GM12891 (cell line): ENCODE data around the gene CSMD2.

Experiments used
- DNase-seq: peaks from one replicate; pipeline ENCODE4 v3.0.0; 2011; ENCODE audit warnings: low spot score; ENCODE audit not compliant: insufficient read length
- FAIRE-seq: peaks from 2 replicates; lab custom pipeline; 2011; peaks lifted over from hg19 to GRCh38; lab: Jason Lieb, UNC
- PAX5 ChIP-seq: IDR thresholded peaks from 2 replicates; pipeline ENCODE4 v1.6.1; 2011; ENCODE audit warnings: low read length, moderate library complexity, mild to moderate bottlenecking; ENCODE audit not compliant: insufficient read depth, severe bottlenecking
- POLR2A ChIP-seq: IDR thresholded peaks from 2 replicates; pipeline ENCODE4 v1.6.1; 2011; ENCODE audit warnings: low read depth, low read length, control low read depth
- POLR2AphosphoS5 ChIP-seq: IDR thresholded peaks from 2 replicates; pipeline ENCODE4 v1.6.1; 2011; ENCODE audit warnings: low read depth, low read length, control low read depth
- POU2F2 ChIP-seq: IDR thresholded peaks from 2 replicates; pipeline ENCODE4 v1.6.1; 2011; ENCODE audit warnings: low read depth, mild to moderate bottlenecking, control low read depth, low read length, moderate library complexity
- SPI1 ChIP-seq: IDR thresholded peaks from 2 replicates; pipeline ENCODE4 v1.6.1; 2011; ENCODE audit warnings: low read depth, low read length, control low read depth
- TAF1 ChIP-seq: IDR thresholded peaks from 2 replicates; pipeline ENCODE4 v1.6.1; 2011; ENCODE audit warnings: low read depth, low read length, control low read depth

Gene CSMD2

DNA sequence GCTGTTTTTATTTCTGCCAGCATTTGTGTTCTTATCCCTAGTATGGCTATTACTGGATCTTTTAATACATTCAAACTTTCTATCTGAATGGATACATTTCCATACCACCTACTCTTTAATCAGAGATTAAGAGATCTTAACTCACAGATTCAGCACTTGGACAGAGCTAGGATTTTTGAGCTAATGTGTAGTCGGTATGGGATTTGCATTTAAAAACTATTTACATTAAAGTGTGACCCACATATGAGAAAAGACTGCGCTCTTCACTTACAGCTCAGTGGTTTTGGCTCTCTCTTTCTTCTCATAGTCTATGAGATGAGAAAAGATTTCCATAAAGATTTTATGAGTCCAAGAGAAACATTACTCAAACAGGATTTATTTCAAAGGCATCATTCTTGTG, 284.7 kb downstream of the CSMD2 start:
- no peak for DNase-seq
- no peak for TF ChIP-seq POLR2A
- no peak for FAIRE-seq

GRCh38 chr1:33878392-33878791, 286.6 kb downstream of the CSMD2 start:
- no peak for TF ChIP-seq POLR2A
- TF ChIP-seq SPI1: no peak
- TF ChIP-seq POU2F2: no peak
- no peak for TF ChIP-seq TAF1
- no peak for TF ChIP-seq PAX5
- TF ChIP-seq POLR2AphosphoS5: no peak
- DNase-seq: no peak
- no peak for FAIRE-seq

- DNase-seq (no peak), FAIRE-seq (no peak)
- TF ChIP-seq SPI1 (no peak), POLR2A (no peak), POU2F2 (no peak), POLR2AphosphoS5 (no peak), PAX5 (no peak), TAF1 (no peak)
These were observed 287.9 kb downstream of the CSMD2 start for GRCh38 chr1:33876970-33877650.

DNA sequence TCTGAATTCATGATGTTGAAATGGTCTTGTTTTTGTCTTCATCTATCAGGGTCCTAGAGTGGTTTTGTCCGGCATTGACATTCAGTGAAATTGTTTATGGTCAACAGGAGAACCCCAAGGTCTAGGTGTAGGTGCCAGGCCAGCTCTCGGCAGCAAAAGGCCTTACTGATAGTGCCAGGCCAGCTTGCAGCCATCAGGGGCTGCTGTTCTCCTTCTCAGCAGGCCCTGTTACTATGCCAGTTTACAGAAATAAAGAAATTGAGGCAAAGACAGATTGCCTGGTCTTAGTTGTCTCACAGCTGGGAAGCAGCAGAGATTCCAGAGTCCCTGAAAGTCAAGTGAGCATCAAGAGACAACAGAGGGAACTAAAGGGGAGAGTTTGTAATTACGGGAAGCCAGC, 289.2 kb downstream of the CSMD2 start:
- DNase-seq: no peak
- no peak for FAIRE-seq
- TF ChIP-seq PAX5: no peak
- TF ChIP-seq TAF1: no peak
- no peak for TF ChIP-seq POU2F2
- no peak for TF ChIP-seq POLR2AphosphoS5
- no peak for TF ChIP-seq SPI1
- no peak for TF ChIP-seq POLR2A

GRCh38 chr1:33874636-33875035, 290.4 kb downstream of the CSMD2 start:
- FAIRE-seq: no peak
- no peak for DNase-seq
- TF ChIP-seq POU2F2 (no peak), POLR2AphosphoS5 (no peak), PAX5 (no peak), SPI1 (no peak)

DNA sequence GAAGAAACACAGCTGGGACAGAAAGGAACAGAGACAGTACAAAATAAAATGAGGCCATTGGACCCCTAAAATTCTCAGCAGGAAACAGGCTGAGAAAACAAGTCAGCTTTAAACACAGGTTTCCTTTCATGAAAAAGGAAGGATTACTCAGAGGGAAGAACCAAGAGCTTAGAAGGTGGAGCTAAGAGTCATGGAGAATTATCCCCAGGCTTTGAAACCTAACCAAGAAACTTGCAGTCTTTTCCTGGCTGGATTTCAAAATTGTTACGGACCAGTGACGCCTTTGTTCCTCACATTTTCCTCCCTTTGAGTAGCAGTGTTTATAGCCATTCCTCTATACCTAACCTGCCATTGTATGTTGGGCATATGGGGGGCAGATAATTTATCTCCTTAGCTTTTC, 292.3 kb downstream of the CSMD2 start:
- TF ChIP-seq POLR2AphosphoS5: no peak
- no peak for TF ChIP-seq SPI1
- no peak for TF ChIP-seq POU2F2
- TF ChIP-seq TAF1: no peak
- TF ChIP-seq PAX5: no peak
- no peak for TF ChIP-seq POLR2A
- DNase-seq: no peak
- FAIRE-seq: no peak

DNA sequence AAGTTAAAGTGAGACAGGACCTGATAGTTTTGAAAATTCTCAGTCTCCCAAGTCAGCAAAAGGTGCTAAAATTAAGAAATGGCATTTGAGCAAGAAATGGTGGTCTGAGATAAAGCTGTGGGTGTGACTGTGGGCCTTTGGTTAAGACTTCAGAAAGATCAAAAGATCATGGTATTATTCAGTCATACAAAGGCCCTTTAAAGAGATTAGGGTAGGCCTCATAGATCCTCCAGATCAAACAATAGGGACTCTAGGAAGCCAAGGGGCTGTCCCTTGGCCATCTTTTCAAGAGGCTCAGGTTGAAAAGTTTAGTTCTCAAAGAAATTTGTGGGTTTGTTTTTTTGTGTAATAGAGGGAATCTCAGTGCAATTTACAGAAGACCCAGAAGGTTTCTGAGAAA, 292.8 kb downstream of the CSMD2 start:
- no peak for TF ChIP-seq POLR2AphosphoS5
- no peak for TF ChIP-seq SPI1
- TF ChIP-seq POLR2A: no peak
- no peak for TF ChIP-seq PAX5
- FAIRE-seq (no peak), DNase-seq (no peak)

GRCh38 chr1:33867684-33868083, 297.3 kb downstream of the CSMD2 start:
- TF ChIP-seq PAX5 (no peak), POU2F2 (no peak), POLR2AphosphoS5 (no peak), SPI1 (no peak), POLR2A (no peak), TAF1 (no peak)
- FAIRE-seq: no peak
- no peak for DNase-seq

- no peak for DNase-seq
- no peak for FAIRE-seq
- TF ChIP-seq POLR2AphosphoS5: no peak
- TF ChIP-seq POU2F2: no peak
- no peak for TF ChIP-seq SPI1
- TF ChIP-seq TAF1: no peak
- TF ChIP-seq POLR2A: no peak
- no peak for TF ChIP-seq PAX5
These were observed 298.7 kb downstream of the CSMD2 start for GRCh38 chr1:33866281-33866680.
